ENCODE measurements around the gene MBD6. TPM values are rescaled to one million over a fixed set of nuclear protein-coding genes. Genes with fewer than 3 reads are reported as not detected.
"Not testable (repeated sequence)": the region's sequence is repeated elsewhere in the genome, so short reads cannot be mapped to it uniquely, and the experiment has no call there.

MBD6 gene
- total RNA-seq, 3 donors from 2014 or later = 116 to 137 (median 120) TPM

GRCh38 chr12:57511588-57512325, 10.9 kb upstream of the MBD6 start:
- intact Hi-C loops (cut with DNase I, micrococcal nuclease) = no loop called here
- H3K9me3 ChIP-seq = no peaks in the 10 kb centered on the region
- TF ChIP-seq CTCF (IDR thresholded peaks at IDR 0.05) = no peak
- H3K36me3 ChIP-seq (ENCODE audit: low read depth) = peaks cover 8% of the 10 kb centered on the region
- no peaks in the 10 kb centered on the region for H3K4me1 ChIP-seq (ENCODE audit: low read depth)
- ATAC-seq (no peak), DNase-seq (no peak)
- no peak overlapping the region for H3K4me3 ChIP-seq

GRCh38 chr12:57512665-57513064, 10.0 kb upstream of the MBD6 start:
- Histone ChIP-seq H3K4me3 (no peak overlapping the region), H3K4me1 (ENCODE audit: low read depth) (peaks cover 2% of the 10 kb centered on the region), H3K36me3 (ENCODE audit: low read depth) (peaks cover 8% of the 10 kb centered on the region), H3K9me3 (no peaks in the 10 kb centered on the region)
- DNase-seq (no peak), ATAC-seq (no peak)
- intact Hi-C loops (cut with DNase I, micrococcal nuclease) = no loop called here
- no peak for TF ChIP-seq CTCF (IDR thresholded peaks at IDR 0.05)

- no peak for DNase-seq
- peaks cover 8% of the 10 kb centered on the region for H3K36me3 ChIP-seq (ENCODE audit: low read depth)
- H3K4me1 ChIP-seq (ENCODE audit: low read depth) = peaks cover 8% of the 10 kb centered on the region
- no peak for TF ChIP-seq CTCF (IDR thresholded peaks at IDR 0.05)
- ATAC-seq = no peak
- intact Hi-C loops (cut with DNase I, micrococcal nuclease) = no loop called here
- no peaks in the 10 kb centered on the region for H3K9me3 ChIP-seq
- no peak overlapping the region for H3K4me3 ChIP-seq
Measured at GRCh38 chr12:57513266-57513665, 9.4 kb upstream of the MBD6 start.

- H3K4me3 ChIP-seq; H3K9me3 ChIP-seq; intact Hi-C loops (cut with DNase I, micrococcal nuclease); ATAC-seq; H3K36me3 ChIP-seq (ENCODE audit: low read depth); DNase-seq: not testable (repeated sequence)
- H3K4me1 ChIP-seq (ENCODE audit: low read depth) = peaks cover 13% of the 10 kb centered on the region
Measured at GRCh38 chr12:57513677-57514076, 8.9 kb upstream of the MBD6 start.

- H3K4me3 ChIP-seq; DNase-seq; H3K9me3 ChIP-seq; H3K36me3 ChIP-seq (ENCODE audit: low read depth); intact Hi-C loops (cut with DNase I, micrococcal nuclease); ATAC-seq: not testable (repeated sequence)
- peaks cover 18% of the 10 kb centered on the region for H3K4me1 ChIP-seq (ENCODE audit: low read depth)
Measured at GRCh38 chr12:57514246-57514645, 8.4 kb upstream of the MBD6 start.

- H3K9me3 ChIP-seq = no peaks in the 10 kb centered on the region
- TF ChIP-seq CTCF (IDR thresholded peaks at IDR 0.05) = no peak
- H3K36me3 ChIP-seq (ENCODE audit: low read depth) = peaks cover 8% of the 10 kb centered on the region
- H3K4me1 ChIP-seq (ENCODE audit: low read depth) = peaks cover 22% of the 10 kb centered on the region
- DNase-seq (no peak), ATAC-seq (no peak)
- H3K4me3 ChIP-seq = no peak overlapping the region
- intact Hi-C loops (cut with DNase I, micrococcal nuclease) = no loop called here
Measured at GRCh38 chr12:57514720-57515407, 7.8 kb upstream of the MBD6 start.
